KG1 (cell line): ENCODE results near the gene CACNA1C.

Experiments
- DNase-seq: peaks from one replicate; lab custom pipeline; 2025; lab: John Stamatoyannopoulos, UW

The CACNA1C gene

GRCh38 chr12:2171672-2172426 lies 119.1 kb downstream of the CACNA1C start:
- DNase-seq = no peak

GRCh38 chr12:2172491-2173214 lies 119.9 kb downstream of the CACNA1C start:
- no peak for DNase-seq

- DNase-seq = no peak
Observed at GRCh38 chr12:2173971-2174370, 121.2 kb downstream of the CACNA1C start.

GRCh38 chr12:2177003-2177402 lies 124.2 kb downstream of the CACNA1C start:
- no peak for DNase-seq

- DNase-seq = no peak
Observed at GRCh38 chr12:2177751-2178150, 125.0 kb downstream of the CACNA1C start.

- no peak for DNase-seq
Observed at GRCh38 chr12:2179058-2179457, 126.3 kb downstream of the CACNA1C start.

GRCh38 chr12:2179953-2180736 lies 127.4 kb downstream of the CACNA1C start:
- no peak for DNase-seq

GRCh38 chr12:2180737-2181082 lies 127.9 kb downstream of the CACNA1C start:
- DNase-seq = no peak

GRCh38 chr12:2183556-2184541 lies 131.1 kb downstream of the CACNA1C start:
- no peak for DNase-seq

GRCh38 chr12:2185751-2186341 lies 133.1 kb downstream of the CACNA1C start:
- DNase-seq = no peak

GRCh38 chr12:2187195-2187945 lies 134.6 kb downstream of the CACNA1C start:
- no peak for DNase-seq

- DNase-seq = no peak
Observed at GRCh38 chr12:2190085-2190484, 137.3 kb downstream of the CACNA1C start.

- DNase-seq = no peak
Observed at GRCh38 chr12:2190896-2191533, 138.2 kb downstream of the CACNA1C start.

- DNase-seq = no peak
Observed at GRCh38 chr12:2191534-2192153, 138.9 kb downstream of the CACNA1C start.

GRCh38 chr12:2192231-2192630 lies 139.4 kb downstream of the CACNA1C start:
- DNase-seq = no peak

GRCh38 chr12:2194060-2194459 lies 141.3 kb downstream of the CACNA1C start:
- DNase-seq = no peak

GRCh38 chr12:2194571-2194970 lies 141.8 kb downstream of the CACNA1C start:
- no peak for DNase-seq

GRCh38 chr12:2195085-2195484 lies 142.3 kb downstream of the CACNA1C start:
- no peak for DNase-seq

- DNase-seq = no peak
Observed at GRCh38 chr12:2198005-2198501, 145.3 kb downstream of the CACNA1C start.
